DND-41 (cell line): ENCODE measurements around the gene CCDC27.

ENCODE experiments used
- ATAC-seq: fragments of 200-7000 bp; cut with Tn5 transposase; 3 replicates; pipeline ENCODE4 v1.9.1; 2021; ENCODE audit warnings: low read depth; ENCODE audit not compliant: insufficient read depth
- DNase-seq: peaks from one replicate; pipeline ENCODE4 v3.0.0-alpha.2; 2020
- H2AFZ ChIP-seq: 2 replicates; pipeline ENCODE4 v1.6.0; 2012; ENCODE audit warnings: low read depth, low read length
- H3K27ac ChIP-seq: 2 replicates; pipeline ENCODE4 v1.5.1; 2012; ENCODE audit warnings: low read length, inconsistent platforms
- H3K27me3 ChIP-seq: fragments of 200-600 bp; sonication (generic); 2 replicates; pipeline ENCODE4 v1.6.0; 2012; ENCODE audit warnings: low read length, mild to moderate bottlenecking, inconsistent platforms; ENCODE audit not compliant: insufficient read depth, poor library complexity
- H3K36me3 ChIP-seq: 2 replicates; pipeline ENCODE4 v1.5.1; 2012; ENCODE audit warnings: low read length, inconsistent platforms; ENCODE audit not compliant: insufficient read depth
- H3K4me1 ChIP-seq: 2 replicates; pipeline ENCODE4 v1.5.1; 2012; ENCODE audit warnings: mild to moderate bottlenecking, low read length; ENCODE audit not compliant: insufficient read depth
- H3K4me2 ChIP-seq: 2 replicates; pipeline ENCODE4 v1.6.0; 2012; ENCODE audit warnings: mild to moderate bottlenecking, moderate library complexity, low read length, inconsistent platforms; ENCODE audit not compliant: insufficient read depth
- H3K4me3 ChIP-seq, 2 experiments: fragments of 200-600 bp in 1 of 2; shearing (Covaris generic) in 1 of 2; 2 replicates each; pipeline ENCODE4 v1.5.1; 2012 to 2016; ENCODE audit warnings: inconsistent platforms in 2 of 2, low read length in 2 of 2, mild to moderate bottlenecking in 2 of 2, low read depth in 1 of 2, moderate library complexity in 1 of 2
- H3K79me2 ChIP-seq: 2 replicates; pipeline ENCODE4 v1.6.0; 2012; ENCODE audit warnings: low read length, inconsistent platforms; ENCODE audit not compliant: insufficient read depth
- H3K9ac ChIP-seq: 2 replicates; pipeline ENCODE4 v1.6.0; 2012; ENCODE audit warnings: low read depth, mild to moderate bottlenecking, inconsistent platforms, low read length, moderate library complexity
- H3K9me3 ChIP-seq: 2 replicates; pipeline ENCODE4 v1.5.1; 2012; ENCODE audit warnings: low read length, moderate library complexity, mild to moderate bottlenecking, inconsistent platforms; ENCODE audit not compliant: insufficient read depth, severe bottlenecking
- H4K20me1 ChIP-seq: 2 replicates; pipeline ENCODE4 v1.6.0; 2012; ENCODE audit warnings: low read length; ENCODE audit not compliant: insufficient read depth
- EZH2 ChIP-seq: IDR thresholded peaks from 3 replicates; pipeline ENCODE4 v1.6.1; 2012; ENCODE audit warnings: borderline replicate concordance, low read depth, mild to moderate bottlenecking, moderate library complexity, low read length, inconsistent platforms; ENCODE audit not compliant: severe bottlenecking
- TF ChIP-seq, protein P1 (sequence below): IDR thresholded peaks from 2 replicates; pipeline ENCODE4 v1.5.1; 2012; ENCODE audit warnings: borderline replicate concordance, low read length, moderate library complexity, mild to moderate bottlenecking; ENCODE audit not compliant: poor library complexity, severe bottlenecking; ENCODE audit errors: extremely low read depth

CCDC27 gene

DNA sequence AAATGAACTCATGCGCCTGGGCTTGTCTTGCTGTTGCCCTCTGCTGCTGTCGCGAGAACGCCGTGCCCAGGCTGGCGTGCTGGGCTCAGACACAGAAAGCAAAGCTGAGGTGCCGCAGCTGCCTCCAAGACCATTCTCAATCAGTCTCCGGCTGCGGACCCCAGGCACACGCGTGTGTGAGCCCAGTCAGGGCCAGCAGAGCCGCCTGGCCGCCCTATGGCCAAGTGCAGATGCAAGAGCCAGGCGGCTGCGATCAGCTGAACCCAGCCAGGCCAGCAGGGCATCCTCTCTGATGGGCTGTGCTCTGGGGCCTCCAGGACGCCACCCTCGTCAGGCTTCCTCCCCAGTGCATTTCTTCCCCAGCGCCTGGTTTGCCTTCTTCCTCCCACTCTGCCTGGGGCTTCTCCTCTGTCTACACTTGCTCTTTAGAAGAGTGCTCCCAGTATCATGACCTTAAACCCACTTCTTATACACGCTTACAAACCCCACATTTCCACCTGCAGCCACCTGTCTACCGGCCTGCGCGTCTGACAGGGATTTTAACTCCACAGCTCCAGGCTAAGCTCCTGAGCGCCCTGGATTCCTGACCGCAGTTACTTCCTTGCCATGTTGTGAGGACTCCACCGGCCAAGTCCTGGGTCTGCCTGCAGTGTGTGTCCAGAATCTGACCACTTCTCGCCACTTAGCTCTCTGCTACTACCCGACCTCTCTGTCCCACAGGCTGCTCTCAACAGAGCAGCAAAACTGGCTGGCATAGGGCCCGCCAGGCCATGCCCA is 65.8 kb downstream of the CCDC27 start:
- no peak overlapping the region for H3K27ac ChIP-seq
- ATAC-seq = no peak
- no peaks in the 10 kb centered on the region for H3K79me2 ChIP-seq
- no peak overlapping the region for H3K4me2 ChIP-seq
- no peaks in the 10 kb centered on the region for H3K9me3 ChIP-seq
- H3K27me3 ChIP-seq = no peaks in the 10 kb centered on the region
- DNase-seq = no peak
- H3K4me3 ChIP-seq = no peak overlapping the region
- H4K20me1 ChIP-seq = no peaks in the 10 kb centered on the region
- no peaks in the 10 kb centered on the region for H3K4me1 ChIP-seq
- no peak for TF ChIP-seq EZH2
- TF ChIP-seq, protein P1, sequence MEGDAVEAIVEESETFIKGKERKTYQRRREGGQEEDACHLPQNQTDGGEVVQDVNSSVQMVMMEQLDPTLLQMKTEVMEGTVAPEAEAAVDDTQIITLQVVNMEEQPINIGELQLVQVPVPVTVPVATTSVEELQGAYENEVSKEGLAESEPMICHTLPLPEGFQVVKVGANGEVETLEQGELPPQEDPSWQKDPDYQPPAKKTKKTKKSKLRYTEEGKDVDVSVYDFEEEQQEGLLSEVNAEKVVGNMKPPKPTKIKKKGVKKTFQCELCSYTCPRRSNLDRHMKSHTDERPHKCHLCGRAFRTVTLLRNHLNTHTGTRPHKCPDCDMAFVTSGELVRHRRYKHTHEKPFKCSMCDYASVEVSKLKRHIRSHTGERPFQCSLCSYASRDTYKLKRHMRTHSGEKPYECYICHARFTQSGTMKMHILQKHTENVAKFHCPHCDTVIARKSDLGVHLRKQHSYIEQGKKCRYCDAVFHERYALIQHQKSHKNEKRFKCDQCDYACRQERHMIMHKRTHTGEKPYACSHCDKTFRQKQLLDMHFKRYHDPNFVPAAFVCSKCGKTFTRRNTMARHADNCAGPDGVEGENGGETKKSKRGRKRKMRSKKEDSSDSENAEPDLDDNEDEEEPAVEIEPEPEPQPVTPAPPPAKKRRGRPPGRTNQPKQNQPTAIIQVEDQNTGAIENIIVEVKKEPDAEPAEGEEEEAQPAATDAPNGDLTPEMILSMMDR = no peak
- peaks cover 41% of the 10 kb centered on the region for H3K36me3 ChIP-seq
- H2AFZ ChIP-seq = no peak overlapping the region
- H3K9ac ChIP-seq = no peak overlapping the region

DNA sequence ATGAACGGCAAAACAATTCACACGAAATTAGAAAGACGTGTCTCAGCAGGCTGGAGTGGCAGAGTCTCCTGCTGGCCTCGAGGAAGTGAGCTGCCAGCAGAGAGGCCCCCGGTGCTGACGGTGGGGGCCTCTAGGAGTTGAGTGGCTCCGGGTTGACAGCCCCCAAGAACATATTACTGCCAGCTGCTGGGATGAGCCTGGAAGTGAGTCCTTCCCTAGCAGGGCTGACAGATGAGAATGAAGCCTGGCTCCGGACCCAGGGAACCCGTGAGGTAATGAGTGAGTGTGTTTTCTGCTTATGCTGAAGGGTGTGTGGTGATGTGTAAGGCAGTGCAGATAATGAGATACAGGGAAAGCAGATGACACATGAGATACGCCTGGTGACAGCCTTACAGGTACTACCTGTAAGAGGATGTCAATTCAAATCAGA is 67.5 kb downstream of the CCDC27 start:
- H3K4me1 ChIP-seq = no peaks in the 10 kb centered on the region
- no peaks in the 10 kb centered on the region for H4K20me1 ChIP-seq
- ATAC-seq = no peak
- no peak overlapping the region for H3K27ac ChIP-seq
- no peak for DNase-seq
- TF ChIP-seq, protein P1 = no peak
- TF ChIP-seq EZH2 = no peak
- no peak overlapping the region for H2AFZ ChIP-seq
- H3K4me2 ChIP-seq = no peak overlapping the region
- no peak overlapping the region for H3K9ac ChIP-seq
- H3K79me2 ChIP-seq = no peaks in the 10 kb centered on the region
- no peak overlapping the region for H3K4me3 ChIP-seq
- H3K27me3 ChIP-seq = no peaks in the 10 kb centered on the region
- H3K36me3 ChIP-seq = peaks cover 40% of the 10 kb centered on the region
- no peaks in the 10 kb centered on the region for H3K9me3 ChIP-seq

- Histone ChIP-seq H3K27me3 (no peaks in the 10 kb centered on the region), H3K4me1 (no peaks in the 10 kb centered on the region), H3K9me3 (no peaks in the 10 kb centered on the region), H3K27ac (no peak overlapping the region), H3K4me3 (no peak overlapping the region), H4K20me1 (no peaks in the 10 kb centered on the region), H2AFZ (no peak overlapping the region), H3K4me2 (no peak overlapping the region), H3K36me3 (peaks cover 39% of the 10 kb centered on the region), H3K79me2 (no peaks in the 10 kb centered on the region), H3K9ac (no peak overlapping the region)
- ATAC-seq (no peak), DNase-seq (no peak)
- TF ChIP-seq, protein P1 = no peak
- no peak for TF ChIP-seq EZH2
Observed at GRCh38 chr1:3820316-3820715, 68.1 kb downstream of the CCDC27 start.
